ENCODE results near the gene GNG4.

Gene GNG4

GRCh38 chr1:235500971-235501540, 148.5 kb downstream of the GNG4 start:
- DNase-seq (ENCODE audit: extremely low read depth in 1 of 2, low read depth in 1 of 2) = no peak
